HG03432 (cell line): ENCODE results near the gene OPCML.

Experiments
- ATAC-seq: cut with Tn5 transposase; IDR thresholded peaks from one replicate; pipeline ENCODE4 v1.9.1; 2021; ENCODE audit warnings: mild to moderate bottlenecking, moderate library complexity; ENCODE audit not compliant: unreplicated experiment

Gene OPCML

DNA sequence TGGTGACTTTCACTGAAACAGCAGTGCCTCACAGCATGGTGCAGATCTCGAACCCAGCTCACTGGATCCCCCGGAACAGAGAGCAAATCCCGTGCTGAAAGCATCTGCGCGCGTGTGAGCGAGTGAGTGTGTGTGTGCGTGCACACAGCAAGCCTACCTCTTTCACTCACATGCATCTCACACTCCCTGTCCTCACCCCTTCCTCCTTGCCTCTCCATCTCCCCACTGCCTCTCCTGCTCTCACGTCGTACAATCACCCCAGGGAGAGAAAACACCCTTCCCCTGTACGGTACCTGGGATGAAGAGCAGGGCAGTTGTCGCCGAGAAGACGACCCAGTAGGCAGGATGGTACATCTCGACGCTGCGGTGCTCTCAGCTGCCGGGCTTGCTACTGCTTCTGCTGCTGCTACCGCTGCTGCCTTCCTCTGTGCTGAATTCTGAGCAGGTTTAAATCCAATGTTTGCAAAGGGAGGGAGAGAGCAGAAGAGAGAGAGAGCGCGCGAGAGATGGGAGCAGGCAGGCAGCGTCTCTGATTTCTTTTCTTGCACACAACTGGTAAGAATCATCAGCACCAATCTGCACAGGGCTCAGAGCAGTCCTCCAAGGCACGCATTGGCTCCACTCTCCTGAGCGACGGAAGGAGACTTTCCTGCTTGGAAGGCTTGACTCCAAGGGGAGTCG lies at the start of gene OPCML:
Gene OPCML, minus strand, starts transcription at position 531 of the 681 bp plus-strand sequence.
- ATAC-seq, result no peak

DNA sequence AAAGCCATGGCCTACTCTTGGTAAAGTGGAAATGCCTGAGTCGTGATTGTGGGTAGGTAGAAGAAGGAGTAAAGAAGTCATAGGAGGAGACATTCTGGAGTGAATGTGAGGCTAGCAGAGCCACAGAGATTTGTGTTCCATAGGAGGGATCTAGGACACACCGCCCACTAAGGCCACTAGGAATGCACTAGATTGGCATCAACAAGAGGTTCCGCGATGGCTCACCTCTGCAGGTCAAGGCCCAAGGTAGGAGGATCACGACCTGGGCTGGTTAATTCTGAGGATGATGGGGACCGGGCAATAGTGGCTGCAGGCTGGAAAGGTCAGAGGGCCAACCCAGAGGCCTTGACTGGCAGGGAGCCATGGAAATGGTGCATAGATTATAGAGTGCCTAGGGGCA lies 48.8 kb upstream of the OPCML start:
- ATAC-seq, result no peak

DNA sequence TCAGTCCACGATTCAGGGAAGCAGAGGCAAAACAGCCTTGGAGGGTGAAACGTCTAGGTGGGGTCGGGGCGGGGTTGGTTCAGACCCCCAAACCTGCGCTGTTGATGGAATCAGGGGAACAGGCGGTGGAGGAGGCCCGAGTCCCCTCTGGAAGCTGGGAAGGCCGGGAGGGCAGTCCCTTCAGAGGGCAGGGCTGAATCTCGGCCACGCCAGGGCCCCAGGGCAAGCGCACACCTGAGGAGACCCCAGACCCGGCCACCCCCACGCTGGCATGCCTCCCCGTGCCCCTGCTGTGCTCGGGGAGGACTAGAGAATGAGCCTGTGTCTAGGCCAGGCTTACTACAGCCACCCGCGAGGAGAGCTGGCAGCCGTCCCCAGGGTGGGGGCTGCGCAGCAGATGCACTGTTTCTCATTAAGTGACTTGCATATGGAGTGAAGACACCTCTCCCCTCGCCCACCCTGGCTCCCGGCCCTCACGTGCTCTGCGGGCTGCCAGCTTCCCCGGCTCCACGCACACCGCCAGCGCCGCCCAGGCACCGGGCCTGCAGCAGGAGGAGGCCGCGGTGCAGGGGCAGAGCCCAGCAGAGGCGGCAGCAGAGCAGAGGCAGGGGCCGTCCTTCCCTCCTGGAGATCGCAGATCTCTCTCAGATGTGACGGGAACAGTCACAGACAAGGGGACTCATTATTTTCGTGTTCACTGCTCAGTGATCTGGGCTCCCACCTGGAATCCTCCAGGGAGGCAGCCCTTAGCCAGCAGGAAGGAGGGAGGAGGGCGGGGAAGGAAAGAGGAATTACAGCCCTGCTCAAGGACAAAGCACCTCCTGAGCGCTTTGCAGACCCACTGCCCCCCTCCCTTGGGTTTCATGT lies 47.1 kb upstream of the OPCML start:
- no peak for ATAC-seq

- ATAC-seq, result no peak
Measured at GRCh38 chr11:133577403-133577802, 45.1 kb upstream of the OPCML start.

DNA sequence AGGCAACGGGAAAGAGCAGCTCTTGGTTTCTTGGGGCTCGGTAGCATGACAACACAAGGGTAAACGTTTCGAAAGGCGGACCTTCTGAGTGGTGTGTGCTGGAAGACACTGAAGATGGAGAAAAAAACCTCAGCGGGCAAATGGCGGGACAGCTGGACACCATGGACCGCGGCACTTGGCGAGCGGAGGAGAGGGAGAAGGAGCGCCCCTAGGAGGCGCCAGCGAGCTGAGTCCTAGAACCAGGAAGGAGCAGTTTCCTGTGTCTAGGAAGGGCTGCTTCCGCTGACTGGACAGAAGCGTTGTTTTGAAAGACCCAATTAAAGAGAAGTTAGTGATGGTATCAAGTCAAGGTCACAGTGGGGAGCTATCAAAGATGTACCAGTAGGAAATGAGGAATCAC lies 44.0 kb upstream of the OPCML start:
- ATAC-seq, result no peak

DNA sequence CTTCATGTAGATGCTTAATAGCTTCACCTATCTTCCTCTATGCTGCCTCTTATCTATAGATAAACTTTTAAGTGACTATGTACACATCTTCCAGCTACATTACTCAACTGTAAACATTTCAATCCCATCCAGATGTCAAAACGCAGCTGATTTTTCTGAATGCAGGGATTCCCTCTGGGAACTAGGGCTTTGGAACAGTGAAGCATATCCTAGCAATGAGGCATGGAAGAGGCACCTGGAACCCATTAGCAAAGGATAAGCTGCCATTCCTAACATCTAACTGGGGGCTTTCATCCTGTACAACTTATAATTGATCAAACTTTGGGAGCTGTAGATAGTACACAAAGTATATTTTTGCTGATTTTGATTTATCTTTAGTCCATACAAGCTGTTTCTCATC lies 40.8 kb upstream of the OPCML start:
- no peak for ATAC-seq

DNA sequence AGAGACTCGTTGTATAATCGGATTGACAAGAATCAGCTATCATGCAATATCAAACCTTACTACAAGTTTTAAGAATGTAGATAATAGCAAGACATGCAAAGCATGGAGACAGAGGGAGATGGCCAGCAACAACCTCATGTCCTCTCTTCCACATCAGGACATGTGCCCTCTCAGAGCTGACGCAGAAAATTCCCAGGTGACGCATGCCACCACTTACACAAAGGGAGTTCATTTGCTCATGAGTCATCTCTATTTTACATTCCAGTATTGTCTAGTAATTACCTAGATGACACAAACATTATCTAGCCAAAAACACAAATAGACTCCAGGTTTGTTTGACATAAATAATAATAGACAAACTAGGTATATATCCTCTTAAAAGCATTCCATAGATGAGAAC lies 38.1 kb upstream of the OPCML start:
- ATAC-seq, result no peak

GRCh38 chr11:133563505-133564025 lies 31.3 kb upstream of the OPCML start:
- ATAC-seq, result no peak

DNA sequence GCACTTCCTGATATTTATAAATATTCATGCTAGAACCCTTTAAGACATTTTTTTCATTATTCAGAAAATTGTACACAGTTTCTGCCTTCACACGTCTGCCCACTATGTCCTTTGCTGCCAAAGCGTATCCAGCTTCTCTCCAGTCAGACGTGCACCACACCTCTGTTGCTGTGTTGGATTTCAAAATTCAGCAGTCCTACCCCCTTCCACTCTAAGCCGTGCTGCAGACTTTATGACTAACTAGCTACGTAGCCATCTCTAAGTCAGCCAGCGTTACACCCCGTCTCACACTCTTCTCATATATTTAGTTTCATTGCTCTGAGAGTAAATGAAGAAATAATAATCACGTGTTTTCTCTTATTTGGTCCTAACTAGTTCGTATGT lies 28.2 kb upstream of the OPCML start:
- no peak for ATAC-seq

GRCh38 chr11:133559833-133560471 lies 27.7 kb upstream of the OPCML start:
- ATAC-seq, result no peak

- no peak for ATAC-seq
Measured at GRCh38 chr11:133559382-133559781, 27.1 kb upstream of the OPCML start.

DNA sequence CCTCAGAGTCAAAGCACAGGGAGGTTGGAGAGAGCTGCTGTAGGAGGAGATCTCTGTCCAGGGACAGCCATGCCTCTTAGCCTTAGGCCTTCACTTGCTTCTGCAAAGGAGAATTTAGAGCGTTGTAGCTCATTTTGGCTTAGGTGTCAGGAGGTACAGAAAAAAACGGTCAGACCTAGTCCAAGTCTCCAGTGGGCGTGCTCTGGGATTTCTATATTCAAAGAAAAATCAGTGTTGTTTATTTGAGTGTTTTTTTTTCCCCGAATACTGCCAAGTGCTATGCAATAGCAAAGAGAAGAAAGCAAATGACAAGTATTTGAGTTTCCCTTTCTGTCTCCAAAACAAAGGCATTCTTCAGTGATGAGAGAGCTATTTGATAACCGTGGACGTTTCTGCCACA lies 22.7 kb upstream of the OPCML start:
- ATAC-seq, result no peak

- ATAC-seq, result no peak
Measured at GRCh38 chr11:133553885-133554740, 21.8 kb upstream of the OPCML start.

DNA sequence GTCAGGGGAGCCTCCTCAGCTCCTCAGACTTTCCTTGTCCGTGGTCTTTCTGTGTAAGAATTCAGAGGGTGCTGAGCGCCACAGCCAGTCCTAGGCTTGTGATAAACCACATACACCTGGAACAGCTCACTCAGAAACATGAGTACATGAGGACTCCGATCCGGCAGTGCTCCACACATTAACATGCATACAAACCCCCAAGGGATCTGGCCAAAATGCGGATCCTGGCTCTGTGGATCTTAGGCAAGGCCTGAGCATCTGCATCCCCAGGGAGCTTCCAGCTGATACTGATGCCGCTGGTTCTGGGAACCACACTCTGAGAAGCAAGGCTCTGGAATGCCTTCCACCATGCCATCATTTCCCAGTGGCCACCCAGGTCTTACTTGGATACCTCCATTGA lies 20.6 kb upstream of the OPCML start:
- ATAC-seq, result no peak

DNA sequence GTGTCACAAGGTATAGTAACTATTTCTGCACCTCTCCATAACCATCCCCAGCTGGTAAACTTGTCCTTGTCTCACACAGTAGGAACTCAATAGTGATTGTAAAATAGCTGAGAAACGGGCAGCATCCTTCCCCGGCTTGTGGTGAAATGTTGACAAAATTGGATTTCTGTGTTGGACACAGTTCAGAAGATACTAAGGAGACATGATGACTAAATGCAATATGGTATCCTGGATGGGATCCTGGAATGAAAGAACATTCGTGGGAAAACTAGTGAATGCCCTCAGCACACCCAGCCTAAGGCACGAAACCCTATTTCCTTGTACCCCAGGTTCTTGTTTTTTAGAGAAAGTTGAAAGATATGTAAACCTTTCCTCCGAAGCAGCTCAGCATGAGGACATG lies 18.8 kb upstream of the OPCML start:
- no peak for ATAC-seq

DNA sequence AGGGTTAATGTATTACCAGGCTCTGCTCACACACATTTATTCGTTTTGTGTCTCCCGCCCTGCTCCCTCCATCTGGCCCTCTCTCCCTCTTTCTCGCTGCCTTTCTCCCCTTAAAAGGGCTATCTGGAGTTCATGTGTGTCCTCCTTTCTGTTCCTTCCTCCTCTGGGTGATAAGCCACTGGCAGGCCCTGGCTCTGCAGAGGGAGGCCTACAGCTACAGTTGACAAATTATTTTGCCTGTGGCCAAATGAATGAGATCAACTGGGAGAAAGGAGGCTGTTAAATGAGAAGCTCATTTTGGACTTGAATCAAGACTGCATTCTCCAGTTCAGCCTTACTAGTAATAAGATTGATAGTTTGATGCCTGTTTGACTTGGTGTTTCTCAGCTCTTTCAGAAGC lies 17.5 kb upstream of the OPCML start:
- no peak for ATAC-seq

GRCh38 chr11:133548641-133549040 lies 16.3 kb upstream of the OPCML start:
- no peak for ATAC-seq

DNA sequence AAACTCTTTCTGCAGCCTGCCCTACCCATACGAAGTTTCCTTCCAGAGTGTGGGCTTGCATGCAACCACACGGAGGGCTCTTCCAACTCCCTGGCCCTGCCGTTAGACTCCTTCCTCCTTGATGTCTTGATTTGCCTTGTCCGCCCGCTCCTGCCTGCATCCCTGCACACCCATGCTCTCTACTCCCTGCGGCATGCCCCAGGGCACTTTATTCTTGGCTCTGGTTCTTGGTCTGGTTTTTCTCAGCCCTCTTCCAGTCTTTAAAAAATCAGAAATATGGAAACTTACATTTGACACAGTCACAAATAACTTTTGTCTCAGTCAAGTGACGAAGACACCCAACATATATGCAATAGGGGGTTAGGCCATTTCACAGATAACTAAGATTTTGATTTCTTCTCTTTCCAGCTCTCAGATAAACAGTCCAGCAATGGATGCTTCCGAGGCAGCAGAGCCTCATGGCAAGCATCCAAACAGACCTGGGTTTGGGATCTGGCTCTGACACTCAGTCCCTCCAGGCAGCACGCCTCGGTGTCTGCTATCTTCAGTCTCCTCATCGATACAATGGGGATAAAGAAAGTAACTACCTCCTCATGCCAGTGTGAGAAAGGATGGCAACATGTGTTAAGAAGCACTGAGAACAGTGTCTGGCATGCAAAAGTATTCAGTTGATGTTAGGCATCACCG lies 15.7 kb upstream of the OPCML start:
- no peak for ATAC-seq

GRCh38 chr11:133545199-133545803 lies 13.0 kb upstream of the OPCML start:
- ATAC-seq, result peak; percentile 77

GRCh38 chr11:133541720-133542095 lies 9.4 kb upstream of the OPCML start:
- no peak for ATAC-seq
